SKM-1 treated with dmso at 0.1 percent for 144 hours (cell line): ENCODE data around the gene STXBP5.
"Not testable (repeated sequence)": the region's sequence is repeated elsewhere in the genome, so short reads cannot be mapped to it uniquely, and the experiment has no call there.

ENCODE experiments used
- DNase-seq: peaks from one replicate; lab custom pipeline; 2025; ENCODE audit not compliant: unreplicated experiment; lab: John Stamatoyannopoulos, UW

The STXBP5 gene

GRCh38 chr6:147244832-147245231, 40.6 kb downstream of the STXBP5 start:
- no peak for DNase-seq

GRCh38 chr6:147245693-147246092, 41.5 kb downstream of the STXBP5 start:
- DNase-seq: no peak

GRCh38 chr6:147246853-147247635, 42.8 kb downstream of the STXBP5 start:
- DNase-seq: no peak

DNA sequence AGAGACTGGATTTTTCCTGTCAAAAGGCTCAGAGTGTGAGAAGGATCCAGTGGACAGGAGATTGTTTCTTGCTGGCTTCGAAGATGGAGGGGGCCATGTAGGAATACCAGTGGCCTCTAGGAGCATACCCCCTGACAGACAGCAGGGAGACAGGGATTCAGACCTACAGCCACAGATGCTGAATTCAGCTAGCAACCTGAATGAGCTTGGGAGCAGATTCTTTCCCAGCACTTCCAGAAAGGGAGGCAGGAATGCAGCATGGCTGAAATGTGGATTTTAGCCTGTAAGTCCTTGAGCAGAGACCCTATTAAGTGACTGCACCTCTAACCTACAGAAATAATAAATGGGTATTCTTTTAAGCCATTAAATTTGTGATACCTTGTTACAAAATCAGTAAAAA, 44.6 kb downstream of the STXBP5 start:
- no peak for DNase-seq

DNA sequence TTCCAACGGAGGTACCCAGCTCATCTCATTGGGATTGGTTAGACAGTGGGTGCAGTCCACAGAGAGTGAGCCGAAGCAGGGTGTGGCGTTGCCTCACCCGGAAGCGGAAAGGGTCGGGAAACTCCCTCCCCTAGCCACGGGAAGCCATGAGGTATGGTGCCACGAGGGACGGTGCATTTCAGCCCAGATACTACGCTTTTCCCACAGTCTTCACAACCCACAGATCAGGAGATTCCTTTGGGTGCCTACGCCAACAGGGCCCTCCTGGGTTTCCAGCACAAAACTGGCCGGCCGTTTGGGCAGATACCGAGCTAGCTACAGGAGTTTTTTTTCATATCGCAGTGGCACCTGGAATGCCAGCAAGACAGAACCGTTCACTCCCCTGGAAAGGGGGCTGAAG, 46.9 kb downstream of the STXBP5 start:
- no peak for DNase-seq

DNA sequence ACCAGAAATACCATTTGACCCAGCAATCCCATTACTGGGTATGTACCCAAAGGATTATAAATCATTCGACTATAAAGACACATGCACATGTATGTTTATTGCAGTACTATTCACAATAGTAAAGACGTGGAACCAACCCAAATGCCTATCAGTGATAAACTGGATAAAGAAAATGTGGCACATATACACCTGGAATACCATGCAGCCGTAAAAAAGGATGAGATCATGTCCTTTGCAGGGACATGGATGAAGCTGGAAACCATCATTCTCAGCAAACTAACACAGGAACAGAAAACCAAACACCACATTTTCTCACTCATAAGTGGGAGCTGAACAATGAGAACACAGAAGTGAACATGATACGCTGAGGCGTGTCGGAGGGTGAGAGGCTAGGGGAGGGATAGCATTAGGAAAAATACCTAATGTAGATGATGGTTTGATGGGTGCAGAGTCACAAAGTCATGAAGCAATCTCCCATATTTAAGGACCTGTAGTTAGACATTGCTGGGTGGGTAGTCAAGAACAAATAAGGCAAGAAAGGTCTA, 50.8 kb downstream of the STXBP5 start:
- DNase-seq: not testable (repeated sequence)

DNA sequence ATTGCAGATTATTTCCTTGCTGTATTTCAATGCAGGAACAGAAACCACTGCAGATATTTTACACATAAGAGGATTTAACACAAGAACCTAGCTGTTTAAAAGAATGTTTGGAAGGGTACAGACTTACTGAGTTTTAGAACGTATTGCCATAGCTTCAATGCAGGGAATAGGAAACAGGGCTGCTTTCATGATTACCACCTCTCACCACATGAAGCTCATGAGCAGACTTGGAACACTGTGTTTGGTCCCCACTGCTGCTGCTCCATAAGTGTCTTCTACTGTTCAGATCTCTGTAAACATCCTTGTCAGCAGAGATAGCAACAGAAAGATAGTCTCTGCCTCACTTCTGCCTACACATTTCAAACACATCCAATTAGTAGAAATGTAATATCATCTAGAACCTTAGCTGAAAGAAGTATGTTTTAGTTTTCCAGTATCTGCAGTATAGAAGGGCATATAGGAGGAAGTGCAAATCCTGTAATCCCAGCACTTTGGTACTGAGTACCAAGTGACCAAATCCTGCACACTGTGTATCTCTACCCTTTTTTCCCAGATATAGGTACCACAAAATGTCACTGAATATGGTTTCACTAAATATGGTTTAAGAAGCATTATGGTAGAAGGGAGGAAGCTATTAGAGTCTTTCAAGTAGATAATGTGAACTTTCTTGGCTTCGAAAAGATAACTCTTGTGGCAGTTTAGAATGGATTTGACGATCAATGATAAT, 51.9 kb downstream of the STXBP5 start:
- no peak for DNase-seq

GRCh38 chr6:147257760-147258159, 53.5 kb downstream of the STXBP5 start:
- no peak for DNase-seq

GRCh38 chr6:147260091-147260490, 55.9 kb downstream of the STXBP5 start:
- no peak for DNase-seq

- DNase-seq: no peak
Measured at GRCh38 chr6:147262946-147263345, 58.7 kb downstream of the STXBP5 start.

DNA sequence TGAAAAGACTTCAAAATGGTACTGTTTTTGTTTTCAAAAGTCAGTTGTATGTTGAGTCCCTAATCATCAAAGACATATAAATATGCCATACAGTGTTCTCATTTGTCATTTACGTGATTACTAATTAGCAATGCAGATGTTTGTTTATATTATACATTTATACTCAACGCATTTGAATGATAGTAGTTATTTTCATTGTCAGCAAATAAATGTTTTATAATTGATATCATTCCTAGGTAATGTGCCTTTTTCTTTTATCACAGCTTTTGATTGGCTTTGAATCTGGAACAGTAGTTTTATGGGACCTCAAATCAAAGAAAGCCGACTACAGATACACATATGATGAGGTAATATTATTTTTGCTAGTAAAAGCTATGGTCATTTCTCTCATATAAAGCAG, 62.6 kb downstream of the STXBP5 start:
- DNase-seq: no peak

DNA sequence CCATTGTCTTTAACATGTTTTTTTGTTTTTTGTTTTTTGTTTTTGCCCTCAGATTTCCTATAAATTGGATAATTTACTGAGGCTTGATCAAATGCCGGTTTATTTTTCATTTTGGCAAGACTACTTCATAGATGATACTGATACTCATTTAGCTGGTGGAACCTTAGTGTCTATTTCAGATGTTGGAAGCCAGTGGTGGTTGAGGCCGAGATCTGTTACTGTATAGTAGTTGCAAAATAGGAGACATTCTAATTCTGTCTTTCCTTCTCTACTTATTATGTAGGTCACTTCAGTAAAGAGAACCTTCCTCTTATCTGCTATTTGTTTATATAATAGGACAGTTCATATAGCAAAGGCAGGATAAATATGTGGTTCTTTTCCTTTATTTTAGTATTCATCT, 63.4 kb downstream of the STXBP5 start:
- no peak for DNase-seq

GRCh38 chr6:147268254-147268653, 64.0 kb downstream of the STXBP5 start:
- DNase-seq: no peak

- DNase-seq: no peak
Measured at GRCh38 chr6:147274012-147274411, 69.8 kb downstream of the STXBP5 start.

DNA sequence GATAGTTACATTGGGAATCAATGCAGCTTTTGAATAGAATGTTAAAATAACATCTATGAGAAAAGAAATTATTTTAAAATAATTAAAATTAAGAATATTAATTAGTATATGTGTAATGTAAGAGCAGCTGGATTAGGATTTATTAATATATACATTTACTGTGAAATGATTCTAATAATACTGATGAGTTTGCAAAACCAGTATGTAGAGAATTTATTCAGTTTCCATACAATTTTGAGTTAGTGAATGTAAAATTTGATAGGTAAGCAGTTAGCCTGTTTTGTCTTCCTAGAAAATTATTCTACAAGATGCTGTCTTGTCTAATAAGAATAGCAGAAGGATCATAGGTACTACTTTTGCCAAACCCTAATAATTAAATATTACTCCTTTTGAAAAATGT, 70.6 kb downstream of the STXBP5 start:
- no peak for DNase-seq

- DNase-seq: no peak
Measured at GRCh38 chr6:147278891-147279290, 74.7 kb downstream of the STXBP5 start.

DNA sequence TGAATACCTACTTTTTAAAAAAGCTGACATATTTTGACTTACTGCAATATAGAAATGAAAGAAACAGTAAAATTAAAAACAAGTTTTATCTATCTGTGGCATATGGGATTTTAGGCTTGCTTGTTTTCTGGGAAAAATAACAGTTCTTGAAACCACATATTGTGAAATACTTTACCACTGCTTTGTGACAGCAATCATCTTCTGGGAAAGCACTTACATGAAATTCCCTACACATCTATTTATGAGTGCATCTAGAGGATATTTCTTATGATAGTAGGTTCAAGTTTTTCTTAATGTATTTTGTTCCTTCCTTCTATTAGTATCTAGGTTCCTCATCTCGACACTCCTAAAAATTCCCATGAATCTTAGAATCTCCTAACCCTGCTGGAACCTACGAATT, 75.2 kb downstream of the STXBP5 start:
- no peak for DNase-seq

GRCh38 chr6:147281895-147282565, 77.8 kb downstream of the STXBP5 start:
- no peak for DNase-seq

- no peak for DNase-seq
Measured at GRCh38 chr6:147282566-147282959, 78.3 kb downstream of the STXBP5 start.

DNA sequence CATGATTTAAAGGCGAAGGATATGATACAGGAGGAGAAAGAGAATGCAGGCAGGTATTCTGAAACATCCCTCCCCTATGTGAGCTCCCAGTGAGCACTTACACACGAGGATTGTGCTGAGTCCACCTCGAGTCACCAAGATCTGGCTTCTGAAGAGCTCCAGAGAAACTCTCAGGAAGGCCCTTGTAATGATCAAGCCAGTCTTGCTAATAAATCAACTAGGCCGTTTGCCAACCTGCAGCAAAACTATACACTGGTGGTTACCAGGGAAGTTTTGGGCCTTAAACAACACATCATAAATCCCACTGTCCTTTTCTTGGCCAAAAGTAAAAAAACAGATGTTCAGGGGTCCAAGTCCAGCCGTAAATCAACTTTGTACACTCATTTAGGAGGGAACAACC, 79.2 kb downstream of the STXBP5 start:
- no peak for DNase-seq

DNA sequence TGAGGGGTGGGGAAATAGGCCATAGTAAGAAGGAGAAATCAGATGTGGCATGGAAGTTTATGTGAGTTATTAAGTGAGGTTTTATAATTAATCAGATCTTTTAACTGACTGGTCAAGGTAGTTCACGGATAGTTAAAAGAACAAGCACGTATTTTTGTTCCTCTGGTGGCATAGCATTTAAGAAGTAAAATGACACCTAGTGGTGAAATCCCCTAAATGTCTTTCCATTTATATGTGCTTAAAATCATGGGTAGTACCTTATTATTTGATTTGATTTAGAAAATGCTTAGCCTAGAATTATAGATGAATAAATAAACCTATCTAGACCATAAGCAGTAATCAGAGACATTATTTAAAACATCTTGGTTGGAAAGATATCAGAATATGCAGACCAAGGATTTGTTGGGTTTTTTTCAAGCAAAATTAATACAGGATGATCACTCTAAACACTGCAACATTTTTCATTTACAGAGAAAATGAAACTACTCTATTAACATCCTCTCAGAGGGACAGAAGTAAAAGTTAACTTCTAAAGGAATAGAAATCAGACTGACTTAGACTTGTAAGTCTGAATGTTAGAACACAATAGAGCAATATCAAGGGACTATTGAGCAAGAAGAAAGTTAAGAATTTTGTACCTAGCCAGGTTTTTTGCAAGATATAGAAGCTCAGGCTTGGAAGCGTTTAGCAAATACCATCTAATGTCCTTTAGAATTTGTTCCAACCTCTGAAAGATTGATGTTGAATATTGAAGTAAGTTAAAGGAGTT, 81.1 kb downstream of the STXBP5 start:
- DNase-seq: no peak
